HG03066 (cell line): ENCODE measurements around the gene SLC4A4.

Experiments used
- ATAC-seq: cut with Tn5 transposase; IDR thresholded peaks from one replicate; pipeline ENCODE4 v1.9.1; 2021; ENCODE audit warnings: low read depth; ENCODE audit not compliant: unreplicated experiment

Gene SLC4A4

GRCh38 chr4:71466775-71467174, 128.0 kb downstream of the SLC4A4 start:
- no peak for ATAC-seq

DNA sequence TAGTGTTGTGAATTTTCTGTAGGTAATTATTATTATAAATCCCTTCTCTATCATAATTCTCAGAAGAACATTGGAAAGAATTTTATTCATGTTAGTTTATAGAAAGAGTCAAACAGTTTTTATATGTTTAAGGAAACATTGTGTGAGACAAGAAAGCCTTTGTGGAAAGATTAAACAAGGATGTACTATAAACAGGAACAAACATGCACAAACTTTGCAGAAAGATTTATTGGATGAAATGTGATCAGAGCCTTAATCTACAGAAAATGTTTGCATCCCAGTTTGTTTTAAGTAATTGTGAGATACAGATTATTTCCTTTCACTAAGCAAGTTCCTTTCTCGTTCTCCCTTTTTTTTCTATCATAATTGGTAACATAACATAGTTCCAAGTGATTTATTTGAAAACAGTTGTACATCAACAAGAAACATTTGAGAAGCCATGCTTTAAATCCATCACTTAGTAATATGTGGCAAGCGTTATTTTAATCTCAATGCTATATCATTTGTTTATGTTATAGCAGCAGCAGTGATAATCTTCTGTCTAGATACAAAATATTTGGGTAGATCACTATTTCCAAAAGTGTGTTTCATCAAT, 129.4 kb downstream of the SLC4A4 start:
- no peak for ATAC-seq

GRCh38 chr4:71469541-71469940, 130.7 kb downstream of the SLC4A4 start:
- no peak for ATAC-seq

- no peak for ATAC-seq
These were observed 131.7 kb downstream of the SLC4A4 start for GRCh38 chr4:71470524-71470923.

- no peak for ATAC-seq
These were observed 134.1 kb downstream of the SLC4A4 start for GRCh38 chr4:71472946-71473345.

DNA sequence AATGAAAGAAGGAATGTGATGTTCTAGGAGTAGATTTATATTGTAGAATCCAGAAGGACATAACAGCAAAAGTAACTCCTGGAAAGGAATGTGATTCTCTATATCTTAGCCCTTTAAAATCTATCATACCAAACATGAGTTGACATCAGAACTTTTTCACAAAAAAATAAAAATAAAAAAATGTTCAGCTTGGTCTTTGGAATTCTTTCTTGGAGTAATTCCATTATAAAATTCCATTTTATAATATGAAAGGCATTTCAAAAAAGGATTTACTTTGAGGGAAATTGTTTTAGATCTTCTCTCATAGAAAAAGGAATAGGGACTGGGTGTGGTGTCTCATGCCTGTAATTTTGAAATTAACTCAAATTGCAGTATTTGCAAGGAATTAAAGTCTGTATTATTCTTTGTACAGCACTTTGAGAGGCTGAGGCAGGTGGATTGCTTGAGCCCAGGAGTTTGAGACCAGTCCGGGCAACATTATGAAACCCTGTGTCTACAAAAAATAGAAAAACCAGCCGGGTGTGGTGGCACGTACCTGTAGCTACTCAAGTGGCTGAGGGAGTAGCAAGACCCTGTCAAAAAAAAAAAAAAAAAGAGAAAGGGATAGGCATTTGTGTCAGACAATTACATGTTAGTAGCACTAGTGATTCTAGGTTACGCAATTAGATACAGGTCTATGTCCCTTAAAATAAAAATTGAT, 134.9 kb downstream of the SLC4A4 start:
- no peak for ATAC-seq

DNA sequence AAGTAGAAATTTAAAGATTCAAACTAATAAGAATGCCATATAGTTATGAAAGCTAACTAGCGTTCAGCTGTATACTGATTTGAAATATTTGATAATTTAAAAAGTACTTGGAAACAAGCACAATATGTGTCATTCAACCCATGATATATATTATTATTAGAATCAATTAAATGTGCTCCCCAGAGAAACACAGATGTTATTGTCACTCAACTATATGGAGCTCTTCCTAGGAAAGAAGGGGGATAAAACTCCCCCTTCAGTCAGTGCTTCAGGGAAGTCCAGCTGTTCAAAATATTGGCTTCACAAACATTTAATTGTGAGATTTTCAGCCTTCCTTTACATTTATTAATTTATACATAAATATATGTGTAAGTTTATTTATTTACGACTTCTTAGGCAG, 135.9 kb downstream of the SLC4A4 start:
- no peak for ATAC-seq

DNA sequence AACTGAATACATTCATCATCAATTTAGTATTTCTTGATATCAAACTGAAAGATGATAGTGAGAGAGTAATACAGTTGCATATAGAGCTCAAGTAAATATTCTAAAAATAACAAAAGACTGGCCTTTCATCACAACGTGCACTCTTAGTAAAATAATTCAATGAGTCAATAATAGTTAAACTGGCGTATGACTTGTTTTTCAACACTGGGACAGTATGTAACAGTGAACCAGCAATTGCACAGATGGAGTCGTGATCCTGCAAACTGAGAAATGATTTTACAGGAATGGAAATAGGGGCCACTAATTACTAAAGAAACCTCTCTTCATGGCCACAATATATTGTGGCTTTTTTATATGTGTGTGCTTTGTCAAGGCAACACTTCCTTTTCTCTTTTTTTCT, 137.4 kb downstream of the SLC4A4 start:
- ATAC-seq, result no peak

GRCh38 chr4:71486550-71487343, 147.9 kb downstream of the SLC4A4 start:
- no peak for ATAC-seq

GRCh38 chr4:71487344-71487920, 148.6 kb downstream of the SLC4A4 start:
- no peak for ATAC-seq

GRCh38 chr4:71494539-71494938, 155.7 kb downstream of the SLC4A4 start:
- no peak for ATAC-seq

DNA sequence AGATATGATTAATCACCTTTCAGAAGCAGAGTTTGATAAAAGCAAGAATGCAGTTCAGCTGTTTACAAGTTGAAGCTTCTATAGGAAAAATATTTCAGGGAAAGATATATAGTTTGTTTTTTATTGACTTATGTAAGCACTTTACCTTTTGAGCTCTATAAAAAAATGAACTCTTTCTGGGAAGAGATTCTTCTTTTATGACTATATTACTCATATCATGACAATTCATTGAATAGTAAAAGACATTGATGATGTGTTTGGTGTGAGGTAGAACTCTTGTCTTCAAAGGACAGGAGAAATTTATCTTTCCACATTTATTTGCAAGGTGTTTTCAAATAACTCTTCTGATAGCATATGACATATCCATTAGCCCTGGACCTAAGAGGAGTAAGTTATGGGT, 156.6 kb downstream of the SLC4A4 start:
- no peak for ATAC-seq

DNA sequence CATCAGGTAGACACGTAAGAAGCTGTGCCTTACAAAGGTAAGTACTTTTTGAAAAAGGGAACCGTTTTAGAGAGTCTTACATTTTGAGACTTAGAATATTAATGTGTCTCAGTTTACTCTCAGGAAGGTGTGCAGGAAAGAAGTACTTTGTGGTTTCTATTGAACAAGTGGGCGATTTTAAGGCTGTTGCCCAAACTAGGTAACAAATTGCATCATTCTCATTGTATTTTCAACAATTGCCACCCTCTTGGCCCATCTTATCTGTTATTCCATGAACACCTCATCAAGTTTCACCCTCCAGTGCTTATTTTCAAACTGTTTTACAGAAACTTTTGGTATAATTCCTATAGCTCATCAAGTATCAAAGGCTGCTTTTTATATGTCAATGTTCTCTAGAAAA, 158.3 kb downstream of the SLC4A4 start:
- ATAC-seq, result no peak

- no peak for ATAC-seq
These were observed 159.2 kb downstream of the SLC4A4 start for GRCh38 chr4:71498002-71498401.

- ATAC-seq, result no peak
These were observed 159.8 kb downstream of the SLC4A4 start for GRCh38 chr4:71498625-71499024.

DNA sequence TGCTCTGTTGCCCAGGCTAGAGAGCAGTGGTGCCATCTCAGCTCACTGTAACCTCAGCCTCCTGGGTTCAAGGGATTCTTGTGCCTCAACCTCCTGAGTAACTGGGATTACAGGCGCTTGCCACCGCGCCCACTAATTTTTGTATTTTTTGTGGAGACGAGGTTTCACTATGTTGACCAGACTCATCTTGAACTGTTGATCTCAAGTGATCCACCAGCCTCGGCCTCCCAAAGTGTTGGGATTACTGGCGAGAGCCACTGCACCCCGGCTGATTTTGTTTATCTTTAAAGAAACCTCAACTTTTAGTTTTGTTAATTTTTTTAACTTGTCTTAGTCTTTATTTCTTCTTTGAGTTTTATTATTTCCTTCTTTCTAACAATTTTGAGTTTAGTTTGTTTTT, 163.2 kb downstream of the SLC4A4 start:
- ATAC-seq, result no peak

- no peak for ATAC-seq
These were observed 179.6 kb downstream of the SLC4A4 start for GRCh38 chr4:71518283-71518989.

DNA sequence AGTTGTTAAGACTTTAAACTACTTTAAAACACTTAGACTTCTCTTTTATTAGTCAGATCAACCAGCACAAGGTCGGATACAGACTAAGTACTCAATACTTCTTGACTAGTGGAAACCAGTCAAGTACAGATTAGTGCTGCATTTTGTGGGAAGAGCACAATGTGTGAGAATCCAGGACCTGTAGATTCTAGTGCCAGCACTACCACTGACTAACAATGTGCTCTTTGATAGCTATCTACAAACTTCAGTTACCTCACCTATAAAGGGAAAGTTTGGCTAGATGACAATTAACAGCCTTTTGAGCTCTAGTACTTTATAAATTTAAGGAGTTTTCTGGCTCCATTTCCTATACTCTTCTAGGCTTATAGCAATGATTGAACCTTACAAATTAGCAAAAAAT, 181.5 kb downstream of the SLC4A4 start:
- ATAC-seq, result no peak

DNA sequence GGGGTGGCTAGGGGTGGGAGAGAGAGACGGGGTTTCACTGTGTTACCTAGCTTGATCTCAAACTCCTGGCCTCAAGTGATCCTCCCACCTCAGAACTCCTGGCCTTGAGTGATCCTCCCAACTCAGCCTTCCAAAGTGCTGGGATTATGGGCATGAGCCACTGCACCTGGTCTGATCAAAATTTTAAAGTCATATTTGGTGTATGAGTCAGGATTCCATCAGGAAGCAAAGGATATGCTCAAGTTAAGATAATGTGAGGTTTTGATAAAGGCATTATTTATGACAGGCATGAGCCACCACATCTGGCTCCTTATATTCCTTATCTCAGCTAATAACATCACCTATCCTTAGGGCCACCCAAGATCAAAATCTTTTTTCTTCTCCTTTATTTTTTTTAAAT, 182.0 kb downstream of the SLC4A4 start:
- ATAC-seq, result no peak

- ATAC-seq, result no peak
These were observed 185.9 kb downstream of the SLC4A4 start for GRCh38 chr4:71524756-71525155.
